A673 (cell line): ENCODE results near the gene SNTG2. TPM values are rescaled to one million over a fixed set of nuclear protein-coding genes. Genes with fewer than 3 reads are reported as not detected.

Source experiments
- BruUV-seq: library from RNA; stranded (reverse); fragments of 400-500 nt; replicated peaks from 2 replicates; lab custom pipeline; 2021; lab: Mats Ljungman, UMichigan
- CTCF ChIA-PET: fragments of 300-600 bp; sonication (Branson Sonifier 250); formaldehyde crosslinking; loops from one replicate; lab custom pipeline; 2022; ENCODE audit warnings: antibody characterized with exemption; lab: Charles Lee
- POLR2A ChIA-PET: fragments of 300-600 bp; sonication (Branson Sonifier 250); formaldehyde crosslinking; loops from one replicate; lab custom pipeline; 2022; ENCODE audit warnings: antibody characterized with exemption; ENCODE audit not compliant: low non-redundant PET; lab: Charles Lee
- DNase-seq: peaks from one replicate; pipeline ENCODE4 v3.0.0-alpha.2; 2015; ENCODE audit warnings: low spot score
- H3K27ac ChIP-seq: fragments of 200-600 bp; sonication (generic); 2 replicates; pipeline ENCODE4 v1.5.1; 2016; ENCODE audit warnings: mixed run types, low read depth, mild to moderate bottlenecking, mixed read lengths, antibody characterized with exemption, low read length; ENCODE audit not compliant: poor library complexity, severe bottlenecking
- H3K27me3 ChIP-seq: fragments of 200-600 bp; sonication (generic); replicated peaks from 2 replicates; pipeline ENCODE4 v1.6.1; 2017; ENCODE audit warnings: mixed run types, low read depth, mild to moderate bottlenecking, mixed read lengths, antibody characterized with exemption, low read length; ENCODE audit not compliant: insufficient read depth, poor library complexity
- H3K36me3 ChIP-seq: fragments of 200-600 bp; sonication (generic); 2 replicates; pipeline ENCODE4 v1.6.1; 2016; ENCODE audit warnings: mixed run types, mild to moderate bottlenecking, mixed read lengths, antibody characterized with exemption, low read length; ENCODE audit not compliant: insufficient read depth, poor library complexity, severe bottlenecking
- H3K4me1 ChIP-seq: fragments of 200-600 bp; sonication (generic); 2 replicates; pipeline ENCODE4 v1.6.1; 2017; ENCODE audit warnings: mixed run types, mild to moderate bottlenecking, mixed read lengths, antibody characterized with exemption, low read length; ENCODE audit not compliant: insufficient read depth, poor library complexity, severe bottlenecking
- H3K4me3 ChIP-seq: fragments of 200-600 bp; sonication (generic); 2 replicates; pipeline ENCODE4 v1.5.1; 2016; ENCODE audit warnings: low read depth, mixed run types, mild to moderate bottlenecking, mixed read lengths, low read length; ENCODE audit not compliant: poor library complexity, severe bottlenecking
- H3K9me3 ChIP-seq: fragments of 200-600 bp; sonication (generic); 2 replicates; pipeline ENCODE4 v1.6.1; 2016; ENCODE audit warnings: mixed run types, low read depth, mild to moderate bottlenecking, mixed read lengths, antibody characterized with exemption, low read length; ENCODE audit not compliant: poor library complexity, severe bottlenecking
- CTCF ChIP-seq: fragments of 300-800, 200-600 bp; sonication (generic); conservative IDR thresholded peaks from 2 replicates; pipeline ENCODE4 v1.5.1; 2017; ENCODE audit warnings: low read depth, mild to moderate bottlenecking, antibody characterized with exemption, low read length, moderate library complexity, mixed read lengths
- EZH2 ChIP-seq: fragments of 200-600 bp; sonication (generic); IDR thresholded peaks from 2 replicates; pipeline ENCODE4 v1.6.1; 2017; ENCODE audit warnings: borderline replicate concordance, low read depth, mild to moderate bottlenecking, mixed read lengths, antibody characterized with exemption, low read length; ENCODE audit not compliant: poor library complexity, severe bottlenecking
- intact Hi-C: fragments of 100-400 bp; cut with micrococcal nuclease; formaldehyde crosslinking; loops from one replicate; pipeline ENCODE4 v1.10.0; 2022; ENCODE audit not compliant: unreplicated experiment
- total RNA-seq: library from RNA; stranded (reverse); gene quantifications from 2 replicates; pipeline ENCODE4 v1.2.3, GENCODE V29; 2021

SNTG2 gene
- total RNA-seq, 1 experiment from 2014 or later, result 3.7 TPM

DNA sequence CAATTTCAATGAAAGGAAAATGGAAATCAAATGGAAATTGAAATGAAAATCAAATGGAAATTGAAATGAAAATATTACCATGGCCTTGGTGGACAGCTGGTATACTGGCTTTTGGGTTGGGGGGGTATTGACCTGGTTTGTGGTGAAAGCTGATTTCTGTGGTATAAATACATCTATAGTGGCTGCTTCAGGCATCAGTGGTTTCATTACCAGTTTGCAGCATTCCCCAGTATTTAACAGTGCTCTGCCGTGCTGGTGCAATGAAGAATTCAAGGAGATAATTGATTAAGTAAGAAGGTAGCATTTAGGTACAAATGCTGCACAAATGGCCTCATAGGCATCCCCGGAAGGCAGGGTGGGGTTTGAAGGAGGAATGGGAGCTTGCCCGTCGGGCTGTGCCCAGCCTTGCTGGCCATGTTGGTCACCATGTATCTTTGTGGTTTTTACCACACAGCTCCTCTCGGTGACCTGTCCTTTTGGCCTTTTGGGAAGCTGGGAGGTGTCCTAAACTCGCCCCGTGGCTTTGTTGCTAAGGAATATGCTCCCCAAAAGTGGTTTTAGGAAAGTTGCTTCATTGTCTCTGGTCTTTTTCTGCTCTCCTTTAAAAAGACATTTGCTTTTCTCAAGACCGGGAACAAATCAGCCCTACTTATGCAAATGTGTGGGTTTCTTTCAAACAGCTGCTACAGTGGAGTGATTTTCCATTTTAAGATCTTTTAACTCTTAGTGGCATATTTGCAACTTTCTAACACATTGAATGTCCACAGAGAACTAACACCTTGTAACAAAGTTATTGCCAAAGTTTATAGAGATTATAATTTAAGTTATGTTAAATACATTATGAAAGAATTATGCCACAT, 28.6 kb downstream of the SNTG2 start:
- CTCF ChIA-PET, result no interaction called here
- Histone ChIP-seq H3K4me1 (peaks cover 11% of the 10 kb centered on the region), H3K36me3 (no peaks in the 10 kb centered on the region), H3K9me3 (no peaks in the 10 kb centered on the region), H3K27ac (no peak overlapping the region), H3K27me3 (no peaks in the 10 kb centered on the region), H3K4me3 (no peak overlapping the region)
- DNase-seq, result no peak
- intact Hi-C loops, result no loop called here
- BruUV-seq, result no TSS peak
- TF ChIP-seq CTCF, result no peak
- POLR2A ChIA-PET, result interaction anchor here (0.6 kb wide), 1 partner anchor 110 kb away, joined by 3 read pairs; no protein-coding TSS in a partner anchor

- intact Hi-C loops, result no loop called here
- Histone ChIP-seq H3K27me3 (no peaks in the 10 kb centered on the region), H3K9me3 (no peaks in the 10 kb centered on the region), H3K4me1 (peaks cover 4% of the 10 kb centered on the region), H3K27ac (no peak overlapping the region), H3K36me3 (no peaks in the 10 kb centered on the region), H3K4me3 (no peak overlapping the region)
- no TSS peak for BruUV-seq
- POLR2A ChIA-PET, result interaction anchor here (0.6 kb wide), 1 partner anchor 111 kb away, joined by 3 read pairs; no protein-coding TSS in a partner anchor
- no peak for DNase-seq
- TF ChIP-seq EZH2 (no peak), CTCF (no peak)
- CTCF ChIA-PET, result interaction anchor here (0.8 kb wide), 1 partner anchor 26 kb away, joined by 3 read pairs; no protein-coding TSS in a partner anchor
These were observed 29.5 kb downstream of the SNTG2 start for GRCh38 chr2:980176-980575.

DNA sequence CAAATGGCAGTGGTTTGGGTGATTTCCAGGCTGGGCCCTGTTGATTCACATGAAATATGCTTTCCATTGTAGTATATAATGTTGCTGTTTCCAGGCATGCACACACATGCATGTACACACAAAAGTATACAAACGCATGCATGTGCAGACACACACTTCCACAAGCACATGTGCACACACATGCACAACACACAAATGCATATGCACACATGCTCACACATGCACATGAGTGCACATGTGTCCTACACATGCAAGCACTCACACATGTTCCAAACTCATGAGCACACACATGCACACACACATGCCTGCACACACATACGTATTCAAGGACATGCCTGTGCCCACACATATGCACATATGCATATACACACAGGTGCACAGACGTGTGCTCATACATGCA, 30.6 kb downstream of the SNTG2 start:
- no TSS peak for BruUV-seq
- ChIA-PET POLR2A (no interaction called here), CTCF (no interaction called here)
- DNase-seq, result no peak
- Histone ChIP-seq H3K27me3 (no peaks in the 10 kb centered on the region), H3K9me3 (no peaks in the 10 kb centered on the region), H3K4me3 (no peak overlapping the region), H3K27ac (no peak overlapping the region), H3K4me1 (peaks cover 4% of the 10 kb centered on the region), H3K36me3 (no peaks in the 10 kb centered on the region)
- intact Hi-C loops, result no loop called here
- TF ChIP-seq CTCF, result no peak
- TF ChIP-seq EZH2, result no peak
